GM23248 (cell line): Measurements from ENCODE around the gene GRAP. TPM values are rescaled to one million over a fixed set of nuclear protein-coding genes. Genes with fewer than 3 reads are reported as not detected.
"Not testable (repeated sequence)": the region's sequence is repeated elsewhere in the genome, so short reads cannot be mapped to it uniquely, and the experiment has no call there.

Source experiments
- DNase-seq: peaks from one replicate; pipeline ENCODE4 v3.0.0-alpha.2; 2015
- H2AFZ ChIP-seq: fragments of 200-600 bp; sonication (generic); 2 replicates; pipeline ENCODE4 v1.6.1; 2016; ENCODE audit warnings: antibody characterized with exemption
- H3F3A ChIP-seq: fragments of 200-600 bp; sonication (generic); 2 replicates; pipeline ENCODE4 v1.6.1; 2016; ENCODE audit warnings: mild to moderate bottlenecking, antibody characterized with exemption, mixed run types; ENCODE audit not compliant: insufficient read depth
- H3K27ac ChIP-seq: fragments of 200-600 bp; sonication (generic); 2 replicates; pipeline ENCODE4 v1.5.1; 2016; ENCODE audit warnings: mild to moderate bottlenecking
- H3K27me3 ChIP-seq: fragments of 200-600 bp; sonication (generic); replicated peaks from 2 replicates; pipeline ENCODE4 v1.6.1; 2016; ENCODE audit warnings: mild to moderate bottlenecking; ENCODE audit not compliant: insufficient read depth
- H3K36me3 ChIP-seq: fragments of 200-600 bp; sonication (generic); 2 replicates; pipeline ENCODE4 v1.6.1; 2016; ENCODE audit warnings: low read depth, mild to moderate bottlenecking
- H3K4me1 ChIP-seq: fragments of 200-600 bp; sonication (generic); 2 replicates; pipeline ENCODE4 v1.6.1; 2016; ENCODE audit warnings: mild to moderate bottlenecking; ENCODE audit not compliant: insufficient read depth
- H3K4me2 ChIP-seq: fragments of 200-600 bp; sonication (generic); one replicate; pipeline ENCODE4 v1.6.1; 2016; ENCODE audit warnings: mild to moderate bottlenecking; ENCODE audit not compliant: unreplicated experiment
- H3K4me3 ChIP-seq: fragments of 200-600 bp; sonication (generic); 2 replicates; pipeline ENCODE4 v1.5.1; 2016; ENCODE audit warnings: mild to moderate bottlenecking
- H3K79me2 ChIP-seq: fragments of 200-600 bp; sonication (generic); 2 replicates; pipeline ENCODE4 v1.6.1; 2016; ENCODE audit warnings: mild to moderate bottlenecking; ENCODE audit not compliant: insufficient read depth
- H3K9ac ChIP-seq: fragments of 200-600 bp; sonication (generic); 2 replicates; pipeline ENCODE4 v1.6.1; 2016; ENCODE audit warnings: mild to moderate bottlenecking
- H3K9me2 ChIP-seq: fragments of 200-600 bp; sonication (generic); 2 replicates; pipeline ENCODE4 v1.6.1; 2016; ENCODE audit warnings: mixed run types, mild to moderate bottlenecking, moderate library complexity; ENCODE audit not compliant: insufficient read depth
- H3K9me3 ChIP-seq: fragments of 200-600 bp; sonication (generic); one replicate; pipeline ENCODE4 v1.6.1; 2017; ENCODE audit warnings: low read depth
- H4K20me1 ChIP-seq: fragments of 200-600 bp; sonication (generic); 2 replicates; pipeline ENCODE4 v1.6.0; 2016; ENCODE audit not compliant: insufficient read depth
- WGBS, 2 experiments: methylation state at CpG; one replicate each; pipeline ENCODE4 v1.1.6; 2015 to 2017; ENCODE audit warnings: low lambda C conversion rate in 2 of 2, low coverage in 1 of 2; ENCODE audit errors: missing lambda C conversion rate in 2 of 2; 5-methylcytosine and 5-hydroxymethylcytosine counted together
- in situ Hi-C: fragments of 300-500 bp; cut with MboI; formaldehyde crosslinking; loops from 2 replicates; pipeline ENCODE4 v1.15.0; 2020
- polyA plus RNA-seq: library from polyadenylated mRNA; unstranded; fragments of >200 nt; fragmentation: Nextera tagmentation; extraction: Ambion mirVana; gene quantifications from 2 replicates; pipeline ENCODE4 v1.2.1, GENCODE V29; 2016
- total RNA-seq: library from RNA; depleted of rRNA; stranded (reverse); fragments of >200 nt; shearing (Covaris generic); gene quantifications from 2 replicates; pipeline ENCODE4 v1.2.3, GENCODE V29; 2014

GRAP gene
- total and polyA plus RNA-seq, 2 experiments from 2014 or later: not detected

- H3K79me2 ChIP-seq, H3K9me3 ChIP-seq, H3K9me2 ChIP-seq, H2AFZ ChIP-seq, H3F3A ChIP-seq, H4K20me1 ChIP-seq, H3K36me3 ChIP-seq, H3K27ac ChIP-seq, H3K4me1 ChIP-seq, H3K4me3 ChIP-seq, DNase-seq, H3K4me2 ChIP-seq, H3K9ac ChIP-seq, H3K27me3 ChIP-seq, in situ Hi-C loops: not testable (repeated sequence)
- WGBS, 2 experiments: 30 to 61% methylated on average over 8 to 14 of the region's 31 CpGs
Measured at GRCh38 chr17:19076398-19077192, 29.8 kb upstream of the GRAP start.

- no CpG with 5 or more reads among the region's 34 CpGs for WGBS, 2 experiments
Measured at GRCh38 chr17:19070318-19071168, 23.8 kb upstream of the GRAP start.

GRCh38 chr17:19064378-19064777, 17.6 kb upstream of the GRAP start:
- H3K4me3 ChIP-seq, H3K9me3 ChIP-seq, H4K20me1 ChIP-seq, H3K9me2 ChIP-seq, H3K4me2 ChIP-seq, H3K9ac ChIP-seq, DNase-seq, H3F3A ChIP-seq, H3K36me3 ChIP-seq, H3K27me3 ChIP-seq, H3K4me1 ChIP-seq, H3K27ac ChIP-seq, H3K79me2 ChIP-seq, in situ Hi-C loops, H2AFZ ChIP-seq: not testable (repeated sequence)
- WGBS, 2 experiments: no CpG with 5 or more reads among the region's 17 CpGs

More at GRCh38 chr17:19070318-19071168, 23.8 kb upstream of the GRAP start:
- H3K9ac ChIP-seq, H4K20me1 ChIP-seq, DNase-seq, H3K36me3 ChIP-seq, H3K9me3 ChIP-seq, H3F3A ChIP-seq, H3K4me3 ChIP-seq, H3K9me2 ChIP-seq, H3K27ac ChIP-seq, H3K4me2 ChIP-seq, in situ Hi-C loops, H3K79me2 ChIP-seq, H2AFZ ChIP-seq, H3K27me3 ChIP-seq, H3K4me1 ChIP-seq: not testable (repeated sequence)

- H3K36me3 ChIP-seq, H3K27me3 ChIP-seq, H3K4me3 ChIP-seq, H2AFZ ChIP-seq, in situ Hi-C loops, H3K79me2 ChIP-seq, DNase-seq, H3K27ac ChIP-seq, H3K9me2 ChIP-seq, H3K4me2 ChIP-seq, H3K9me3 ChIP-seq, H3F3A ChIP-seq, H3K4me1 ChIP-seq, H4K20me1 ChIP-seq, H3K9ac ChIP-seq: not testable (repeated sequence)
- WGBS, 2 experiments: 0 to 1% methylated on average over 11 to 34 of the region's 44 CpGs
Measured at GRCh38 chr17:19063326-19063956, 16.7 kb upstream of the GRAP start.

GRCh38 chr17:19062718-19063325, 16.1 kb upstream of the GRAP start:
- not testable (repeated sequence) for H2AFZ ChIP-seq

GRCh38 chr17:19062009-19062717, 15.4 kb upstream of the GRAP start:
- H3K9me3 ChIP-seq, H3K27ac ChIP-seq, H3K79me2 ChIP-seq, in situ Hi-C loops, H3K9me2 ChIP-seq, H3K27me3 ChIP-seq, DNase-seq, H3K4me3 ChIP-seq, H3K9ac ChIP-seq, H2AFZ ChIP-seq, H3K4me1 ChIP-seq, H4K20me1 ChIP-seq, H3F3A ChIP-seq, H3K4me2 ChIP-seq, H3K36me3 ChIP-seq: not testable (repeated sequence)
- WGBS, 2 experiments: 1% methylated on average over 28 to 34 of the region's 51 CpGs

More at GRCh38 chr17:19062718-19063325, 16.1 kb upstream of the GRAP start:
- H4K20me1 ChIP-seq, in situ Hi-C loops, DNase-seq, H3K27ac ChIP-seq, H3K9ac ChIP-seq, H3K27me3 ChIP-seq, H3K4me2 ChIP-seq, H3F3A ChIP-seq, H3K79me2 ChIP-seq, H3K36me3 ChIP-seq, H3K4me1 ChIP-seq, H3K9me2 ChIP-seq, H3K9me3 ChIP-seq, H3K4me3 ChIP-seq: not testable (repeated sequence)
- no CpG with 5 or more reads among the region's 20 CpGs for WGBS, 2 experiments
